ENCODE data around the gene GCC2.

- TF ChIP-seq, protein P1, sequence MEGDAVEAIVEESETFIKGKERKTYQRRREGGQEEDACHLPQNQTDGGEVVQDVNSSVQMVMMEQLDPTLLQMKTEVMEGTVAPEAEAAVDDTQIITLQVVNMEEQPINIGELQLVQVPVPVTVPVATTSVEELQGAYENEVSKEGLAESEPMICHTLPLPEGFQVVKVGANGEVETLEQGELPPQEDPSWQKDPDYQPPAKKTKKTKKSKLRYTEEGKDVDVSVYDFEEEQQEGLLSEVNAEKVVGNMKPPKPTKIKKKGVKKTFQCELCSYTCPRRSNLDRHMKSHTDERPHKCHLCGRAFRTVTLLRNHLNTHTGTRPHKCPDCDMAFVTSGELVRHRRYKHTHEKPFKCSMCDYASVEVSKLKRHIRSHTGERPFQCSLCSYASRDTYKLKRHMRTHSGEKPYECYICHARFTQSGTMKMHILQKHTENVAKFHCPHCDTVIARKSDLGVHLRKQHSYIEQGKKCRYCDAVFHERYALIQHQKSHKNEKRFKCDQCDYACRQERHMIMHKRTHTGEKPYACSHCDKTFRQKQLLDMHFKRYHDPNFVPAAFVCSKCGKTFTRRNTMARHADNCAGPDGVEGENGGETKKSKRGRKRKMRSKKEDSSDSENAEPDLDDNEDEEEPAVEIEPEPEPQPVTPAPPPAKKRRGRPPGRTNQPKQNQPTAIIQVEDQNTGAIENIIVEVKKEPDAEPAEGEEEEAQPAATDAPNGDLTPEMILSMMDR (conservative IDR thresholded peaks at IDR 0.05; ENCODE audit: low read length) = no peak
- TF ChIP-seq EZH2phosphoT487 (IDR thresholded peaks at IDR 0.05; ENCODE audit: borderline replicate concordance) = no peak
Observed at GRCh38 chr2:108449410-108450130, 564 bp downstream of the GCC2 start.

All from Loucy (cell line).